PC-3 (cell line): Measurements from ENCODE around the gene OR4E2.
A peak's percentile ranks its signal among the peaks of the same experiment; 100 is the strongest.

ENCODE experiments used
- CTCF ChIP-seq: fragments of 300-600 bp; sonication (generic); conservative IDR thresholded peaks from 2 replicates; pipeline ENCODE4 v1.5.1; 2017; ENCODE audit warnings: antibody characterized with exemption, low read depth, mild to moderate bottlenecking, low read length
- EZH2 ChIP-seq: fragments of 300-600 bp; sonication (generic); IDR thresholded peaks from one replicate; pipeline ENCODE4 v1.6.1; 2017; ENCODE audit warnings: antibody characterized with exemption, mild to moderate bottlenecking, low read length; ENCODE audit not compliant: unreplicated experiment

GRCh38 chr14:21711360-21711961 lies 57.8 kb downstream of the OR4E2 start:
- peak; percentile 85 for TF ChIP-seq CTCF
- no peak for TF ChIP-seq EZH2
